Skeletal muscle satellite cell (primary cell): ENCODE data around the gene CRACR2A. TPM values are rescaled to one million over a fixed set of nuclear protein-coding genes. Genes with fewer than 3 reads are reported as not detected.

Experiments used
- H3K27me3 ChIP-seq: 2 replicates; pipeline ENCODE4 v1.7.0; 2013; ENCODE audit warnings: low read length; ENCODE audit not compliant: control insufficient read depth, insufficient read depth
- H3K36me3 ChIP-seq: 2 replicates; pipeline ENCODE4 v1.7.0; 2013; ENCODE audit warnings: mild to moderate bottlenecking, control low read depth, low read length; ENCODE audit not compliant: insufficient read depth
- H3K4me1 ChIP-seq: 2 replicates; pipeline ENCODE4 v1.7.0; 2013; ENCODE audit warnings: low read length; ENCODE audit not compliant: control insufficient read depth, insufficient read depth
- H3K4me2 ChIP-seq: 2 replicates; pipeline ENCODE4 v1.7.0; 2013; ENCODE audit warnings: mild to moderate bottlenecking, low read length
- H3K4me3 ChIP-seq: 2 replicates; pipeline ENCODE4 v1.7.0; 2013; ENCODE audit warnings: low read length
- H3K9ac ChIP-seq: 2 replicates; pipeline ENCODE4 v1.7.0; 2013; ENCODE audit warnings: mild to moderate bottlenecking, low read depth, low read length, moderate library complexity
- H3K9me3 ChIP-seq: replicated peaks from 2 replicates; pipeline ENCODE4 v1.7.0; 2013; ENCODE audit warnings: mild to moderate bottlenecking, control low read depth, low read length
- total RNA-seq: library from RNA; depleted of rRNA; stranded (reverse); fragments of >200 nt; gene quantifications from 2 replicates; pipeline ENCODE4 v1.2.3, GENCODE V29; 2012; rRNA removed

Gene CRACR2A, protein sequence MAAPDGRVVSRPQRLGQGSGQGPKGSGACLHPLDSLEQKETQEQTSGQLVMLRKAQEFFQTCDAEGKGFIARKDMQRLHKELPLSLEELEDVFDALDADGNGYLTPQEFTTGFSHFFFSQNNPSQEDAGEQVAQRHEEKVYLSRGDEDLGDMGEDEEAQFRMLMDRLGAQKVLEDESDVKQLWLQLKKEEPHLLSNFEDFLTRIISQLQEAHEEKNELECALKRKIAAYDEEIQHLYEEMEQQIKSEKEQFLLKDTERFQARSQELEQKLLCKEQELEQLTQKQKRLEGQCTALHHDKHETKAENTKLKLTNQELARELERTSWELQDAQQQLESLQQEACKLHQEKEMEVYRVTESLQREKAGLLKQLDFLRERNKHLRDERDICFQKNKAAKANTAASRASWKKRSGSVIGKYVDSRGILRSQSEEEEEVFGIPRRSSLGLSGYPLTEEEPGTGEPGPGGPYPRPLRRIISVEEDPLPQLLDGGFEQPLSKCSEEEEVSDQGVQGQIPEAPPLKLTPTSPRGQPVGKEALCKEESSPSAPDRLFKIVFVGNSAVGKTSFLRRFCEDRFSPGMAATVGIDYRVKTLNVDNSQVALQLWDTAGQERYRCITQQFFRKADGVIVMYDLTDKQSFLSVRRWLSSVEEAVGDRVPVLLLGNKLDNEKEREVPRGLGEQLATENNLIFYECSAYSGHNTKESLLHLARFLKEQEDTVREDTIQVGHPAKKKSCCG
- total RNA-seq, result 13.5 and 19.5 TPM in 2 replicates

DNA sequence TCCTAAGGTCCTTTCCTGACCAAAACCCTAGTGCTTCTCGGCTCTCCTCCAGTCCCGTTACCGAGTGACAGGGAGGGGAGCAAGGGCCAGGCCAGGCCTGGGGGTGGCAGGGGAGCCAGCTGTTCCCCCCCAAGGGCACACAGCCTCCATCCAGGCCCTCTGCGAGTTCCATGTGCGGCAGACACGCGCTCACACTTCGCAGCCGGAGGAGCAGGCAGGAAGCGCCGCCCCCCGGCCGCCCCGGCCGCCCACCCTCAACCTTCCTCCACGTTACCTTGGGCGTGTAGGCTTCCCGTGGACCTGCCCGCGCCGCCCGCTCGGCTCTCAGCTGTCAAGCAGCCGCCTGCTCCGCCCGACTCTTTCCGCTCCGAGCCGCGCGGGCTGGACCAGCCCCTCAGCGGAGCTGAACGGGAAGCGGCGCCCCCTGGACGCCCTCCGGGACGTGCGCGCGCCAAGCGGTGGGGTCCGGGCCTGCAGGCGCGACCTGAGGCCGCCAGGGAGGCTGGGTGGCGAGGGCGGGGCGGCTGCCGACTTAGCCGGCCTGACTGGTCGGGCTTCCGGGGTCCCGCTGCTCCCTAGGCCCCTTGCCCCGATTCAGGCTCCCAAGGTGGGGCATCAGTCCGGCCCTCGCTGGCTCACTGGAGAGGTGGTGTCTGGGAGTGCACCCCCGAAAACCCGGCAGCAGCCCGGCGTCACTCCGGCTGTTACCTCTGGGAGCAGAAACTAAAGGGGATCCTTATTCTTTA lies at the start of gene CRACR2A:
CRACR2A (minus strand) TSS at position 369 of the 746 bp plus-strand sequence. CDS start 56,110 bp downstream, outside the sequence.
- H3K9ac ChIP-seq, result peak within 1 kb of the TSS; percentile 92
- no peaks in the 10 kb centered on the region for H3K9me3 ChIP-seq
- peak within 1 kb of the TSS; percentile 69 for H3K4me3 ChIP-seq
- H3K36me3 ChIP-seq, result no peaks in the 10 kb centered on the region
- H3K4me2 ChIP-seq, result peak within 1 kb of the TSS; percentile 84
- peaks cover 24% of the 10 kb centered on the region for H3K4me1 ChIP-seq
- no peaks in the 10 kb centered on the region for H3K27me3 ChIP-seq

- H3K4me3 ChIP-seq, result no peak overlapping the region
- no peak overlapping the region for H3K4me2 ChIP-seq
- no peaks in the 10 kb centered on the region for H3K9me3 ChIP-seq
- no peaks in the 10 kb centered on the region for H3K4me1 ChIP-seq
- H3K27me3 ChIP-seq, result no peaks in the 10 kb centered on the region
- no peaks in the 10 kb centered on the region for H3K36me3 ChIP-seq
- H3K9ac ChIP-seq, result no peak overlapping the region
These were observed 44.7 kb upstream of the CRACR2A start for GRCh38 chr12:3797531-3798048.

GRCh38 chr12:3795492-3796133 lies 42.7 kb upstream of the CRACR2A start:
- no peaks in the 10 kb centered on the region for H3K9me3 ChIP-seq

DNA sequence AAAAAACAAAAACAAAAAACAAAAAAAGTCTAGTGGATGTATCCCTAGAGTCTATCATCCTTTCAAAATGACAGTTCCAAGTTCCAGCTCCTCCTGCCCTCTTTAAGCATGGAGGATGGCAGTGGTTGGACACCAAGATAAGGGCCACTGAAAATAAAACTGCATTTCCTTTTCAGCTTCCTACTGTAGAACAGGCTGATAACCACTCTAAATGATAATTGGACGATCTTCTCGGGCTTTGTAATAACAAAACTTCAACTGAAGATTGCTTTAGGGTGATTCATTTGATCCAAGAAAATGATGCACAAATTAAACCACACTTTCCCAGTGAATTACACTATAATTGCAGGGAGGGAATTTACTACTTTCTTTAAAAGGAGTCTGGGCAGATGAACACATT lies 42.2 kb upstream of the CRACR2A start:
- Histone ChIP-seq H3K27me3 (no peaks in the 10 kb centered on the region), H3K4me2 (no peak overlapping the region), H3K9ac (no peak overlapping the region), H3K4me1 (no peaks in the 10 kb centered on the region), H3K36me3 (no peaks in the 10 kb centered on the region), H3K9me3 (no peaks in the 10 kb centered on the region), H3K4me3 (no peak overlapping the region)

More at GRCh38 chr12:3795492-3796133, 42.7 kb upstream of the CRACR2A start:
- Histone ChIP-seq H3K9ac (no peak overlapping the region), H3K4me3 (no peak overlapping the region), H3K4me2 (no peak overlapping the region), H3K27me3 (no peaks in the 10 kb centered on the region), H3K4me1 (no peaks in the 10 kb centered on the region), H3K36me3 (no peaks in the 10 kb centered on the region)

- H3K4me1 ChIP-seq, result no peaks in the 10 kb centered on the region
- H3K9me3 ChIP-seq, result no peaks in the 10 kb centered on the region
- no peak overlapping the region for H3K4me2 ChIP-seq
- no peaks in the 10 kb centered on the region for H3K36me3 ChIP-seq
- H3K27me3 ChIP-seq, result no peaks in the 10 kb centered on the region
- H3K9ac ChIP-seq, result no peak overlapping the region
- no peak overlapping the region for H3K4me3 ChIP-seq
These were observed 39.8 kb upstream of the CRACR2A start for GRCh38 chr12:3792623-3793288.

DNA sequence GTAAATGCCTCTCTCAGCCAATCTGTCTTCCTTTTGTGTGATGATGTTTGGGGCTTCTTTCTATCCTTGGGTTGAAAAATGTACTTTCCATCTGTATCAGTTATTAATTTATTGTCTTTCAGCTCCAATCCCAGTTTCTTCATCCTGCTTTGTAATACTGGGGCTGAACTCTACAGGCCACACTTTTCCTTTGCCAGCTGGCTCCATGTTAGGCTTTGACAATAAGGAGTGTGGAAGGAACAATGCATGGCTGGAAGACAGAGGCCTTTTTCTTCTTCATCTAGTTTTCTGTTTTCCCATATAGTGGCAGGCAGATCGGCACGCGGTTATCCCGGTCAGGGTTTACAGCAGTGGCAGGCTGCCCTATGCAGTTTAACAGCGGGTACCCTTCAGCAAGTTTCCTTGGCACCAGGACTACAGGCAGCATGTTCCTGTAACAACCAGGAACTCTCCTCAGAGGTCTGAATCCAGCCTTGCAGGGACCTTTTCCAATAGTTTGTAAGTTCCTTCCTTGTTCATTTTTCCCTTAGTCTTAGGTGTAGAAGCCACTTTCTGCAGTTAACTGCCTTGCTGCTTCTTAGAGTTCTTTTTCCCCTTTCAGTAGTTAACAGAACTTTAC lies 38.5 kb upstream of the CRACR2A start:
- Histone ChIP-seq H3K27me3 (no peaks in the 10 kb centered on the region), H3K36me3 (no peaks in the 10 kb centered on the region), H3K4me3 (no peak overlapping the region), H3K9ac (no peak overlapping the region), H3K4me1 (no peaks in the 10 kb centered on the region), H3K4me2 (no peak overlapping the region), H3K9me3 (no peaks in the 10 kb centered on the region)

GRCh38 chr12:3790642-3791041 lies 37.7 kb upstream of the CRACR2A start:
- H3K4me2 ChIP-seq, result no peak overlapping the region
- no peaks in the 10 kb centered on the region for H3K9me3 ChIP-seq
- no peaks in the 10 kb centered on the region for H3K4me1 ChIP-seq
- H3K27me3 ChIP-seq, result no peaks in the 10 kb centered on the region
- H3K9ac ChIP-seq, result no peak overlapping the region
- H3K4me3 ChIP-seq, result no peak overlapping the region
- no peaks in the 10 kb centered on the region for H3K36me3 ChIP-seq

- H3K4me1 ChIP-seq, result no peaks in the 10 kb centered on the region
- no peak overlapping the region for H3K4me3 ChIP-seq
- H3K27me3 ChIP-seq, result no peaks in the 10 kb centered on the region
- H3K36me3 ChIP-seq, result no peaks in the 10 kb centered on the region
- H3K9ac ChIP-seq, result no peak overlapping the region
- no peak overlapping the region for H3K4me2 ChIP-seq
- no peaks in the 10 kb centered on the region for H3K9me3 ChIP-seq
These were observed 36.9 kb upstream of the CRACR2A start for GRCh38 chr12:3789838-3790237.

- H3K27me3 ChIP-seq, result peaks cover 21% of the 10 kb centered on the region
- no peak overlapping the region for H3K9ac ChIP-seq
- H3K36me3 ChIP-seq, result no peaks in the 10 kb centered on the region
- no peak overlapping the region for H3K4me2 ChIP-seq
- H3K9me3 ChIP-seq, result no peaks in the 10 kb centered on the region
- peaks cover 2% of the 10 kb centered on the region for H3K4me1 ChIP-seq
- H3K4me3 ChIP-seq, result no peak overlapping the region
These were observed 24.4 kb upstream of the CRACR2A start for GRCh38 chr12:3777206-3777809.
